AG10803 (cell line): Measurements from ENCODE around the gene KCNJ4.

Experiments
- DNase-seq: peaks from one replicate; pipeline ENCODE4 v3.0.0; 2010; ENCODE audit warnings: low read depth
- H3K4me3 ChIP-seq: 2 replicates; pipeline ENCODE4 v1.5.1; 2011; ENCODE audit warnings: mild to moderate bottlenecking, low read length, control low read depth
- TF ChIP-seq, protein P1 (sequence below): conservative IDR thresholded peaks from 2 replicates; pipeline ENCODE4 v1.5.1; 2011; ENCODE audit warnings: mild to moderate bottlenecking, low read length, control low read depth, inconsistent platforms

Gene KCNJ4

DNA sequence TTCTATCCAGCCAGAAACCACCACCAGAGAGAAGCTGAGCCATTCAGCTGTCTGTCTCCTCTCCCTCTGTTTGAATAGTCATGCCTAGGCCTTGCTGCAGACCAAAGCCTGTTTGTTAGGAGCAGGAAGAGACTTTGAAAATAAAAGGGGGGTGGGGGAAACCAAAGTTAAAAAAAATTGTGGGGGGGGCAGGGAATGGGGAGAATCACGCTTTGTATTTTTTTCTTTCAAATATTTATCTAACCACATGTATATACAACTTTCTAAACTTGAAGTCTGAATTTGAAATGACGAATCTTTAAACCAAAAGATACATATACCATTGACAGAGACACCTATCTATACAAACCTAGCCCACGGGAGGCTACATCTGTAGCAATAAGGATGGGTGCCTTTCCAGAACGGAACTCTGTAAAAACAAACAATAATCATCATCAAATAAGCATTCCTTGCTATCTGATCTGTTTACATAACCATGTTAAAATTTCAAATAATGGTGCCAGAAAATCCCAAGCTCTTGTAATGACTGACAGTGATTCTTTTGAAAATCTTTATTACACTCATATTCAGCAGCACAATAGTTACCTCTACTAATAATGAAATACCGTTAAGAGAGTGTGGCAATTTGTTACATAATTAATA, 36.8 kb upstream of the KCNJ4 start:
- TF ChIP-seq, protein P1, sequence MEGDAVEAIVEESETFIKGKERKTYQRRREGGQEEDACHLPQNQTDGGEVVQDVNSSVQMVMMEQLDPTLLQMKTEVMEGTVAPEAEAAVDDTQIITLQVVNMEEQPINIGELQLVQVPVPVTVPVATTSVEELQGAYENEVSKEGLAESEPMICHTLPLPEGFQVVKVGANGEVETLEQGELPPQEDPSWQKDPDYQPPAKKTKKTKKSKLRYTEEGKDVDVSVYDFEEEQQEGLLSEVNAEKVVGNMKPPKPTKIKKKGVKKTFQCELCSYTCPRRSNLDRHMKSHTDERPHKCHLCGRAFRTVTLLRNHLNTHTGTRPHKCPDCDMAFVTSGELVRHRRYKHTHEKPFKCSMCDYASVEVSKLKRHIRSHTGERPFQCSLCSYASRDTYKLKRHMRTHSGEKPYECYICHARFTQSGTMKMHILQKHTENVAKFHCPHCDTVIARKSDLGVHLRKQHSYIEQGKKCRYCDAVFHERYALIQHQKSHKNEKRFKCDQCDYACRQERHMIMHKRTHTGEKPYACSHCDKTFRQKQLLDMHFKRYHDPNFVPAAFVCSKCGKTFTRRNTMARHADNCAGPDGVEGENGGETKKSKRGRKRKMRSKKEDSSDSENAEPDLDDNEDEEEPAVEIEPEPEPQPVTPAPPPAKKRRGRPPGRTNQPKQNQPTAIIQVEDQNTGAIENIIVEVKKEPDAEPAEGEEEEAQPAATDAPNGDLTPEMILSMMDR = no peak
- DNase-seq = no peak
- H3K4me3 ChIP-seq = no peak overlapping the region

DNA sequence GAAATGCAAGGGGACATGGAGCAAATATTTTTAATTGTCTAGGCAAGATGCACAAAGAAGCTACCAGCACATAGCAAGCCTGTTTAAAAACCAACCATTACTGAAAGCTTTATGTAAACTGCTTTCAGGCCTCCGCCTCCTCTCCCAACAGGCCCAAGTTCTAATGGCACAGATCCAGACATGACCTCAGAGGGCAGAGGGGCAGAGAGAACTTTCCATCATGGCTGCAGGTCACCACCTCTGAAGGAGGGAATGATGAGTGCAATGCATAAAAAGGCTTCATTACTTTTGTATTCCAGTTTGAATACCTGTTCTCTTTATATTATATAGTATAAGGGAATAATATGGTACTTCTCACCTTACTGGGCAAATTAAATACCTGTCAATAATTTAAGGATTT, 35.9 kb upstream of the KCNJ4 start:
- TF ChIP-seq, protein P1 = no peak
- H3K4me3 ChIP-seq = no peak overlapping the region
- DNase-seq = no peak

DNA sequence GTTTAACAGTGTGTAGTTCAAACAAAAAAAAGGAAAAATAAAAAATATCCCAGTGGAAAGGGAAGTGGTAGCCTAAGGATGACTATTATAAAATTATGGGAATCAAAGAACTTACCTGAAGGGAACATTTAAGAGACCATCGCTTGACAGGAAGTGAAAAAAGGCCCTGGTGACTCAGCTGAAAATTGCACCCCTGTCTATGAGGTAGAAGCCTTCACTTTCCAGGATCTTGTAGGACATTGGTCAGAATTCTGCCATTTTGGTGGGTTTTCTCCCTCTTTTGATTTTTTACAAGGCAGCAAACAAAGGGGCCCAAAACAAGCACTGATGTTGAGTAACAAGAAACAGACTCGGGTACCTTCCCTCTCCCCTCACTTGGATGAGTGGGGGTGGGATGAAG, 35.5 kb upstream of the KCNJ4 start:
- no peak overlapping the region for H3K4me3 ChIP-seq
- TF ChIP-seq, protein P1 = no peak
- no peak for DNase-seq

DNA sequence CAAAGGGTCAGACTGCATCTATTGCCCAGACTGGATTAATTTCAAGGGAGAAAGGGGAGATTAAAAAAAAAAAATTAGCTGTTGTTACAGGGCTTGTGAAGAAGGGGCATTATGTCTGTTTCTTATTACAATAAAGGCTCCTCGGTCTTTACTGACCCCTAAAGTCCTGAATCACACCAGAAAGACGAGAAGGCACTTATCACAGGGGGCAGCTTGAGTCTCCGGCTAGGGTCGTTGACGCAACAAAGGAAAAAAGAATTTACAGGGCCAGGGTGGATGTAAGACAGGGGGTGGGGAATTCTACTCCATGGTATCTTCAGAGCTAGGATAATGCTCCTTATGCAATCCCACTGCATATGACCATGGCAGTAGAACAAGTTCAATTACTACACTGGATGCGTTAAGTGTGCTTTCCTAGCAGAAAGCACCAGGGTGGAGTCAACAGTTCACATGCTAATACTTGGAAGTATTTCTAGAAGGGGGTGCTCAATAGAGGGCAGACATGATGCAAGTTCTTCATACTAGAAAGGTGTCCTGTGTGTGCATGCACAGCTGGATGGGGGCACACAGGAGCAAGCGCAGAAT, 34.7 kb upstream of the KCNJ4 start:
- TF ChIP-seq, protein P1 = no peak
- DNase-seq = no peak
- H3K4me3 ChIP-seq = no peak overlapping the region

DNA sequence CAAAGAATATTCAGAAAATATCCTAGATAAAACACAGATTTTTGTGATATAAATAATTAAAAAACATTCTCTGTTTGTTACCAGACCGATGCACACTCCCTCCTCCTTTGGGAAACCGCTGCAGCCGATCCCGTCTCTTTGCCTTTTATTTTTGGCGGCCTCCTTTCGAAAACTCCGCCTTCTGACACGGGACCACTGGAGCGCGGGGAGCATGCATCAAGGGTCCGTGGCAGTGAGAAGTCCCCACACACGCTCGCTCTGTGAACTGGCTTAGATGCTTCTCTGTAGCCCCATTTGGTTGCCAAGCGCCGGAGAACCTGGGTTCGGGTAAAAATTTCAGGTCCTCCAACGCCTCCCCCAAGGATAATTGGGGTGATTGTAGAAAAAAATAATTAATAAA, 34.1 kb upstream of the KCNJ4 start:
- DNase-seq = no peak
- TF ChIP-seq, protein P1 = no peak

DNA sequence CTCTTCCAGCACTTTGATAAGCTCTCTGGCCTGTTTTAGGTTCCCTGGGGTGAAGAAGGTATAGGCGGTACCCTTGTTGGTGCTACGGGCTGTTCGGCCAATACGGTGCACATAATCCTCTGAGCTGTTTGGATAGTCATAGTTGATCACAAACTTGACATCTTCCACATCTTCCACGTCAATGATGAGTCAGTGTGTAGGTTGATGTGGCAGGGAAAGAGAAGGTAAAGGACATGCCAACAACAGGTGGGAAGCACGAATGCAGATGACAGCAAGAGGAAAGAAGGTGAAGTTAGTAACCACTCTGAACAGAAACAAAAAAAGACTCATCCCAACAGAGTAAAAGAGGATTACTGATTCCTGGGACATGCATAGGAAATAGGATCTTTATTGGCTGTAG, 32.9 kb upstream of the KCNJ4 start:
- no peak overlapping the region for H3K4me3 ChIP-seq
- TF ChIP-seq, protein P1 = no peak
- DNase-seq = no peak

More for the DNA sequence above, 34.1 kb upstream of the KCNJ4 start:
- no peak overlapping the region for H3K4me3 ChIP-seq

DNA sequence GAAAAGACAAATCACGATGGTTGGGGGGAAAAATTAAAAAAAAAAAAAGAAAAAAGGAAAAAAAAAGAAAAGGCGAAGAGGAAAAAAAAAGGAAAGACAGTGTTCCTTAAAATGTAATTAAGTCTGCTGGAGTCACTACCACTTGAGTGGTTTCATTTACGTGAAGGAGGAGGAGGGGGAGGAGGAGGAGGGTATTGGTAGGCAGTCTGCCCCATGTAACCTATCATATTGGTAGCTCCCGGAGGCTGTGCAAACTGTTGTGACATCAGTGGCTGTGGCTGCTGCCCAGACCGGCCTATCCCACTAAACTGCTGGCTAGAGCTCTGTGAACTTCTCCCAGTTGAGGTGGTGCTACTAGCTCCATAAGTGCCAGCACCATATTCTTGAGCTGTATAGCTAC, 30.8 kb upstream of the KCNJ4 start:
- TF ChIP-seq, protein P1 = no peak
- no peak overlapping the region for H3K4me3 ChIP-seq
- no peak for DNase-seq
